Activated gamma-delta T cell (primary cell): ENCODE data around the gene CLTB.
"Not testable (repeated sequence)": the region's sequence is repeated elsewhere in the genome, so short reads cannot be mapped to it uniquely, and the experiment has no call there.

Experiments
- DNase-seq: peaks from one replicate; lab custom pipeline; 2025; lab: John Stamatoyannopoulos, UW
- total RNA-seq, 2 donors: gene quantifications; one replicate each; lab custom pipeline; 2026; lab: John Stamatoyannopoulos, UW

Gene CLTB, protein sequence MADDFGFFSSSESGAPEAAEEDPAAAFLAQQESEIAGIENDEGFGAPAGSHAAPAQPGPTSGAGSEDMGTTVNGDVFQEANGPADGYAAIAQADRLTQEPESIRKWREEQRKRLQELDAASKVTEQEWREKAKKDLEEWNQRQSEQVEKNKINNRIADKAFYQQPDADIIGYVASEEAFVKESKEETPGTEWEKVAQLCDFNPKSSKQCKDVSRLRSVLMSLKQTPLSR
- 32.5 to 39.1 reads per million in 2 donors for total RNA-seq

GRCh38 chr5:176415952-176416924 lies at the start of gene CLTB:
Gene CLTB (minus strand): TSS chr5:176416539. CDS start chr5:176416363, 176 bp downstream.
- DNase-seq = peak; percentile 90

- DNase-seq = no peak
Observed at GRCh38 chr5:176463113-176463764, 46.9 kb upstream of the CLTB start.

DNA sequence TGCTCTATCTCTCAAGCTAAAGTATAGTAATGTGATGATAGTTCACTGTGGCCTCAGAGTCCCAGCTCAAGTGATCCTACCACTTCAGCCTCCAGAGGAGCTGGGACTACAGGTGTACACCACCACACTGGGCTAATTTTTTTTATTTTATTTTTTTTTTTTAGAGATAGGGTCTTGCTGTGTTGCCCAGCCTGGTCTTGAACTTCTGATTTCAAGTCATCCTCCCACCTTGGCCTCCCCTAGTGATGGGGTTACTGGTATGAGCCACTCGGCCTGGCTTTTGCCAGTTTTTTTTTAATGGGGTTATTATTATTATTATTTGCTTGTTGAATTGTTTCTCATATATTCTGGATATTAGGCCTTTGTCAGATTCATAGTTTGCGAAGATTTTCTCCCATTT lies 45.0 kb upstream of the CLTB start:
- DNase-seq = no peak

DNA sequence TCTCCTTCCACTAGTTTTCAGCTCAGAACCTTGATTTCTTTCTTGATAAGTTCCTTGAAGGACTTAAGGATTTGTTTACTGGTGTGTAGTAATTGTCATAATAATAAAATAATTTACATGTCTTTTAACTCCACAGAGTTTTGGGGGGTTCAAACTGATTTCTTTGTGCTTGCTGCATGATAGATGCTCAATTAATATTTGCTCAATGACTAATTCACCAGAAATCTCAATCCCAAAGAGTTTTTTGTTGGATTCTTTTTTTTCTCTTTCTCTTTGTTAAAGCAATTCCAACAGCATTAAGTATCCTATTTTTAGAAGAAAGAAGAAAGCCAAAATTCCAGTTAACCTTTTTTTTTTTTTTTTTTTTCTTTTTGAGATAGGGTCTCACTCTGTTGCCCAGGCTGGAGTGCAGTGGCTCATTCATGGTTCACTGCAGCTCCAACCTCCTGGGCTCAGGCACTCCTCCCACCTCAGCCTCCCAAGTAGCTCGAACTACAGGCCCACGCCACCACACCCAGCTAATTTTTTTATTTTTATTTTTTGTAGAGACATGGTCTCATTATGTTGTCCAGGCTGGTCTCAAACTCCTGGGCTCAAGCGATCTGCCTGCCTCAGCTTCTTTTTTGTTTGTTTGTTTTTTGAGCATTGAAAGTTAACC lies 42.7 kb upstream of the CLTB start:
- DNase-seq = no peak

DNA sequence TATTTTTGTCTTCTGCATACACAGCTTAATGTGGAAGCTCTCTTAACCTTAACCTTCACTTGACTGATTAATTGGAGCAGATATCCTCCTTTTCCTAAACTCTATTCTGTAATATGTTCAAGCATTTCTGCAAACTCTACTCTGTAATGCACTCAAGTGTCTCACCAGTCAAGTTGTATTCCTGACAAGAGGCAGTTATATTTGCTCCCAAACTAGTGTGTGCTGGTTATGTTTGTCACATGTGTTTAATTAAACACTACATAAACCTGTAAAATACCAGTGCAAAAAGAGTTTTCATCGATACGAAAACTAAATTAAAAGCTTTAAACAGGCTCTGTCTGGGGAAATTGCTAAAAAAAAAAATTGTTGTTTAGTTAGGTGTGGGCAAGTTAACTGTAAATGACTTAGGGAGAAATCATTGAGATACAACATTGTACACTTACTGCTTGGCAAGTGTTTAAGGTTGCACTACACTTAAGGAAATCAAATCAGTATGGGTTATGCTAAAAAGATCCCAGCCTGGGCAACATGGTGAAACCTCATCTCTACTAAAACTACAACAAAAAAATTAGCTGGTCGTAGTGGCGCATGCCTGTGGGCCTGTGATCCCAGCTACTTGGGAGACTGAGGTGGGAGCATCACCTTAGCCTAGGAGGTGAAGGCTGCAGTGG lies 38.5 kb upstream of the CLTB start:
- DNase-seq = no peak

DNA sequence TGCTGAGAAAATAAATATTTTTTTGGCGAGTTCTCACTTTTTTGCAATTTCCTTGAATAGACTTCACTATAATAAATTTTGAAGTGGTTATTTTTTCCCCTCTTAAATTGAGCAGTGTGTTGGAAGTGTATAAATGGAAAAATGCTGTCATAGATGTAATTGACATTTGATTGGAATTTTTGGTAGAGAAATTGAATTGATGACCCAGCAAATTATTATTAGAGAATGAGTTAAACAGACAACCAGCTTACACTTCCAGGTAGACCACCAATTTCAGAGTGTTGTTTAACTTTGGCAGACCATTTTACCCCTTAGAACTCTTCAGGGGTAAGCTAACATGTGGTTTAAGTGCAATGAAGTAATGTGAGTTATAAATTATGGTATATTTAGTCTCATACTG lies 33.7 kb upstream of the CLTB start:
- DNase-seq = no peak

GRCh38 chr5:176447978-176448608 lies 31.8 kb upstream of the CLTB start, which contains the start of gene FAF2:
Gene FAF2 (plus strand): TSS chr5:176448385. CDS start chr5:176448408, 23 bp downstream.
- DNase-seq = peak; percentile 96

DNA sequence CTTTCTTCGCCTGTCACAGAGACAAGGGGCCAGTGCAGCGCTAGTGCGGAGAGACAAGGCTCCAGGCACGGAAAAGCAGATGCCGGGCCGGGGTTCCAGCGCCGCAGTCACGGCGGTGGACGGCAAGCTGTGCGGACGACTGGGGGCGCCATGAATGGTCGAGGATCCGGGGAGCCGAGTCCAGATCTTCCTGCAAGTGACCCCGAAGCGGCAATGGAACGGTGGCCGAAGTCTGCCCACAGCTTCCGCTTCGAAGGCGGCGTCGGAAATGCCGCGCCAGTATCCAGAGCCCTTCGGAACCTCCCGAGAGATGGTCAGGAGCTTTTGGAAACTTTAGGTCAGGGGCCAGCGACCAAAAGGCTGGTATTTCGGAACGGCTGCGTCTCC lies 31.2 kb upstream of the CLTB start:
- peak; percentile 32 for DNase-seq

- DNase-seq = no peak
Observed at GRCh38 chr5:176446884-176447590, 30.7 kb upstream of the CLTB start.

- no peak for DNase-seq
Observed at GRCh38 chr5:176446028-176446665, 29.8 kb upstream of the CLTB start.

DNA sequence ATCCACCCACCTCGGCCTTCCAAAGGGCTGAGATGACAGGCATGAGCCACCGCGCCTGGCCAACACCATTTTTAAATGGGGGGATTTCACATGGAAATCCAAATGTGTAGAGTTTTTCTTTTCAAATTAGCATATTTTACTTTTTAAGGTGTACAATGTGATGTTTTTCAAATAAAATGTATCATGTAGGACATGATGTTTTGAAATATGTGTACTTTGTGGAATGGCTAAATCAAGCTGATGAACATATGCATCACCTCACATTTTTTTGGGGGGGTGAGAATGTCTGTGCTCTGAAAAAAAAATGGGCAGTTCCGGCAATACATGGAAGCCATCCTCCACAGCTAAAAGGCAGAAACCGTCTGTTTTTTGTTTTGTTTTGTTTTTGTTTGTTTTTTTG lies 28.4 kb upstream of the CLTB start:
- no peak for DNase-seq

DNA sequence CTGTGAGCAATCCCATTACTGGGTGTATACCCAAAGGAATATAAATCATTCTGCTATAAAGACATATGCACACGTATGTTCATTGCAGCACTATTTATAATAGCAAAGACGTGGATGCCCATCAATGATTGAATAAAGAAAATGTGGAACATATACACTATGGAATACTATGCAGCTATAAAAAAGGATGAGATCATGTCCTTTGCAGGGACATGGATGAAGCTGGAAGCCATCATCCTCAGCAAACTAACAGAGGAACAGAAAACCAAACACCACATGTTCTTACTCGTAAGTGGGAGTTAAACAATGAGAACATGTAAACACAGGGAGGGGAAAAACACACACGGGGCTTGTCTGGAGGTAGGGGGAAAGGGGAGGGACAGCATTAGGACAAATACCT lies 26.6 kb upstream of the CLTB start:
- not testable (repeated sequence) for DNase-seq

GRCh38 chr5:176441921-176442323 lies 25.6 kb upstream of the CLTB start:
- no peak for DNase-seq

- no peak for DNase-seq
Observed at GRCh38 chr5:176440927-176441706, 24.8 kb upstream of the CLTB start.

GRCh38 chr5:176438959-176439757 lies 22.8 kb upstream of the CLTB start:
- no peak for DNase-seq

DNA sequence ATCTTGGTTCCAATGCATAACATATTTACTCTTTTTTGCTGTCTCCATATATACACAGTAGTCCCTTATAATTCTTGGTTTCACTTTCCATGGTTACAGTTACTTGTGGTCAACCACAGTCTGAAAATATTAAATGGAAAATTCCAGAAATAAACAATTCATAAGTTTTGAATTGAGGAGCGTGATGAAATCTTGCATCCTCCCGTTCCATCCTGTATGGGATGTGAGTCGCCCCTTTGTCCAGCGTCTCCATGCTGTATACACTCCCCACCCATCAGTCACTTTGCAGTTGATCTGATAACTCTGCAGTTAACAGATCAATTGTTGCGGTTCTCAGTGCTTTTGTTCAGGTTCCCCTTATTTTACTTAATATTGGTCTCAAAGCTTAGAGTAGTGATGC lies 20.3 kb upstream of the CLTB start:
- no peak for DNase-seq

DNA sequence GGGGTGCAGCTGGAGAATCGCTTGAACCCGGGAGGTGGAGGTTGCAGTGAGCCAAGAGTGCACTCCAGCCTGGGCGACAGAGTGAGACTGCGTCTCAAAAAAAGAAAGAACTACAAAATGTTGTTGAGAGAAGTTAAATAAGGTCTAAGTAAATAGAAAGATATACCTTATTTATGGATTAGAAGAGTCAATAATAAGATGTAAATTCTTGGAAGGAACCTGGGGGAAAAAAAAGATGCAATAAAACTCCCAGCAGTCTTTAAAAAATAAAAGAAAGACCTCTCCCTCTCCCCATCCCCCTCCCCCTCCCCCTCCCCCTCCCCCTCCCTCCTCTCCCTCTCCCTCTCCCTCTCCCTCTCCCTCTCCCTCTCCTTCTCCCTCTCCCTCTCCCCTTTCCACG lies 16.4 kb upstream of the CLTB start:
- no peak for DNase-seq

DNA sequence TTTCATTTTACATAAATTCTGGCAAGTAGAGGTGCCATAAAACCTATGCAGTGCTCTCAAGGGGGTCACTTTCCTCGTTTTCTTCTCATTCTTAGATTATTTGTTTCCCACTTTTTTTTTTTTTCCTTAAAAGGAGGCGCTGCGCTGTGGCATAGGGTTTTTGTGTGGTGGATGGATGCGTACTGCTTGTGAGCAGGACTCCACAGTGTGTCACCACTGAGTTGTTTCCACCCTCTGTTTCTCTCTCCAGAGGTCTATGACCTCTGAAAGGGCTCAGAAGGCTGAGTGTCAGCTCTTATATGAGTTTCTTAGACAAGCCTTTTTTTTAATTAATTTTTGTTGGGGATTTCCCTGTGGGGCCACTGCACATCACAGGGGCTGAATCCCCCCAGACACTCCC lies 13.6 kb upstream of the CLTB start:
- no peak for DNase-seq
